HEK293 (cell line): Measurements from ENCODE around the gene DNAJC7.

ENCODE experiments used
- CTCF ChIP-seq: fragments of 450-650 bp; formaldehyde crosslinking; IDR thresholded peaks from 2 replicates; pipeline ENCODE4 v1.5.1; 2016; ENCODE audit warnings: missing biosample characterization, missing genetic modification characterization
- ZBTB11 ChIP-seq: fragments of 450-650 bp; formaldehyde crosslinking; conservative IDR thresholded peaks from 2 replicates; pipeline ENCODE4 v1.5.1; 2016; ENCODE audit warnings: low read depth, missing biosample characterization, missing genetic modification characterization
- ZFP41 ChIP-seq: fragments of 450-650 bp; formaldehyde crosslinking; IDR thresholded peaks from 2 replicates; pipeline ENCODE4 v1.5.1; 2016; ENCODE audit warnings: missing biosample characterization, missing genetic modification characterization, borderline replicate concordance
- ZNF394 ChIP-seq: fragments of 450-650 bp; formaldehyde crosslinking; IDR thresholded peaks from 2 replicates; pipeline ENCODE4 v1.5.1; 2016; ENCODE audit warnings: missing biosample characterization, missing genetic modification characterization, mild to moderate bottlenecking, moderate library complexity, borderline replicate concordance
- ZNF423 ChIP-seq: fragments of 450-650 bp; formaldehyde crosslinking; IDR thresholded peaks from 2 replicates; pipeline ENCODE4 v1.5.1; 2016; ENCODE audit warnings: missing biosample characterization, missing genetic modification characterization
- ZNF501 ChIP-seq: fragments of 450-650 bp; formaldehyde crosslinking; IDR thresholded peaks from 2 replicates; pipeline ENCODE4 v1.5.1; 2016; ENCODE audit warnings: missing biosample characterization, missing genetic modification characterization
- ZNF626 ChIP-seq: fragments of 450-650 bp; sonication (Bioruptor Pico); formaldehyde crosslinking; IDR thresholded peaks from 2 replicates; pipeline ENCODE4 v1.5.1; 2018; ENCODE audit warnings: missing biosample characterization, missing genetic modification characterization, inconsistent platforms
- ZNF629 ChIP-seq: fragments of 450-650 bp; formaldehyde crosslinking; IDR thresholded peaks from 2 replicates; pipeline ENCODE4 v1.5.1; 2017; ENCODE audit warnings: missing biosample characterization, missing genetic modification characterization

- no peak for TF ChIP-seq ZNF626 (tag by site-specific recombination)
- no peak for TF ChIP-seq CTCF (tag by site-specific recombination)
- no peak for TF ChIP-seq ZFP41 (tag by site-specific recombination)
- TF ChIP-seq ZNF423 (tag by site-specific recombination) = no peak
- TF ChIP-seq ZNF394 (tag by site-specific recombination) = no peak
- TF ChIP-seq ZNF629 = no peak
- TF ChIP-seq ZNF501 (tag by site-specific recombination) = no peak
- TF ChIP-seq ZBTB11 (tag by site-specific recombination) = no peak
Measured at GRCh38 chr17:42002792-42003301, 14.4 kb downstream of the DNAJC7 start.
